ENCODE measurements around the gene NECTIN4.

DNA sequence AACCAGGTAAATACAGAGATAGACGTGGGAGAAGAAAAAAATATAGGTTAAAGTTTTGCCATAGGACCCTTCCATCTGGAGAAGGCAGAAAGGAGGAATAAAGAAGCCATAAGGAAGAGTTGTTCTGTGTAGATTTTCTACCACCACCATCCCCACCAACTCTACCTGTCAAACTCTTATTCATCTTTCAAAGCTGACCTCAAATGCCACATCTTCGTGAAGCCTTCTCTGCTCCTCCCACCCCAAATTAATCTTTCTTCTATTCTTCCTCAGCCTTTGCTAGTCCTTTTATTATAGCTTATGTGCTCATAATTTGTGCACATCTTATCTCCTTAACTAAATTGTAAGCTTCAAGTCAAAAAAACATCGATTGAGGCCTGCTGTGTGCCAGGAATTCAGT is 1.3 kb upstream of the NECTIN4 start:
- TF ChIP-seq, protein P1, sequence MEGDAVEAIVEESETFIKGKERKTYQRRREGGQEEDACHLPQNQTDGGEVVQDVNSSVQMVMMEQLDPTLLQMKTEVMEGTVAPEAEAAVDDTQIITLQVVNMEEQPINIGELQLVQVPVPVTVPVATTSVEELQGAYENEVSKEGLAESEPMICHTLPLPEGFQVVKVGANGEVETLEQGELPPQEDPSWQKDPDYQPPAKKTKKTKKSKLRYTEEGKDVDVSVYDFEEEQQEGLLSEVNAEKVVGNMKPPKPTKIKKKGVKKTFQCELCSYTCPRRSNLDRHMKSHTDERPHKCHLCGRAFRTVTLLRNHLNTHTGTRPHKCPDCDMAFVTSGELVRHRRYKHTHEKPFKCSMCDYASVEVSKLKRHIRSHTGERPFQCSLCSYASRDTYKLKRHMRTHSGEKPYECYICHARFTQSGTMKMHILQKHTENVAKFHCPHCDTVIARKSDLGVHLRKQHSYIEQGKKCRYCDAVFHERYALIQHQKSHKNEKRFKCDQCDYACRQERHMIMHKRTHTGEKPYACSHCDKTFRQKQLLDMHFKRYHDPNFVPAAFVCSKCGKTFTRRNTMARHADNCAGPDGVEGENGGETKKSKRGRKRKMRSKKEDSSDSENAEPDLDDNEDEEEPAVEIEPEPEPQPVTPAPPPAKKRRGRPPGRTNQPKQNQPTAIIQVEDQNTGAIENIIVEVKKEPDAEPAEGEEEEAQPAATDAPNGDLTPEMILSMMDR (IDR thresholded peaks at IDR 0.05): no peak
- no peak for TF ChIP-seq NFIC (IDR thresholded peaks at IDR 0.05; ENCODE audit: borderline replicate concordance)
- no peak for TF ChIP-seq FOSL2 (IDR thresholded peaks at IDR 0.05; ENCODE audit: borderline replicate concordance, low read depth)
- TF ChIP-seq POLR2AphosphoS5 (IDR thresholded peaks at IDR 0.05; ENCODE audit: low read depth, low read length): no peak
- TF ChIP-seq SMC3 (IDR thresholded peaks at IDR 0.05; ENCODE audit: low read depth, low read length): no peak
- TF ChIP-seq GABPA (IDR thresholded peaks at IDR 0.05; ENCODE audit: low read depth): no peak
- no peak for TF ChIP-seq YY1 (IDR thresholded peaks at IDR 0.05; ENCODE audit: low read depth)
- TF ChIP-seq, protein P2, sequence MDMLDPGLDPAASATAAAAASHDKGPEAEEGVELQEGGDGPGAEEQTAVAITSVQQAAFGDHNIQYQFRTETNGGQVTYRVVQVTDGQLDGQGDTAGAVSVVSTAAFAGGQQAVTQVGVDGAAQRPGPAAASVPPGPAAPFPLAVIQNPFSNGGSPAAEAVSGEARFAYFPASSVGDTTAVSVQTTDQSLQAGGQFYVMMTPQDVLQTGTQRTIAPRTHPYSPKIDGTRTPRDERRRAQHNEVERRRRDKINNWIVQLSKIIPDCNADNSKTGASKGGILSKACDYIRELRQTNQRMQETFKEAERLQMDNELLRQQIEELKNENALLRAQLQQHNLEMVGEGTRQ (IDR thresholded peaks at IDR 0.05; ENCODE audit: borderline replicate concordance, low read depth, low read length): no peak
- no peak for TF ChIP-seq TAF1 (IDR thresholded peaks at IDR 0.05; ENCODE audit: borderline replicate concordance, low read depth, low read length)
- no peak for TF ChIP-seq SIN3A (IDR thresholded peaks at IDR 0.05; ENCODE audit: borderline replicate concordance, low read depth, low read length)

Measured in SK-N-SH (cell line).